ENCODE data around the gene ADGRF4.

Gene ADGRF4

GRCh38 chr6:47687432-47687831 is 10.9 kb upstream of the ADGRF4 start:
- WGBS = 95% methylated on average over 2 of the region's 2 CpGs
- Histone ChIP-seq H3K4me1 (ENCODE audit: insufficient read depth, low read length) (no peaks in the 10 kb centered on the region; the same call in 1 of the 2 replicates), H3K4me3 (ENCODE audit: low read length) (no peak overlapping the region), H3K27me3 (ENCODE audit: insufficient read depth, low read length) (no peaks in the 10 kb centered on the region), H3K9me3 (ENCODE audit: insufficient read depth, low read depth, low read length) (no peaks in the 10 kb centered on the region), H3K36me3 (ENCODE audit: insufficient read depth, low read length) (no peaks in the 10 kb centered on the region), H3K9ac (ENCODE audit: low read depth, low read length) (no peak overlapping the region), H3K27ac (ENCODE audit: low read depth, low read length) (no peak overlapping the region)

DNA sequence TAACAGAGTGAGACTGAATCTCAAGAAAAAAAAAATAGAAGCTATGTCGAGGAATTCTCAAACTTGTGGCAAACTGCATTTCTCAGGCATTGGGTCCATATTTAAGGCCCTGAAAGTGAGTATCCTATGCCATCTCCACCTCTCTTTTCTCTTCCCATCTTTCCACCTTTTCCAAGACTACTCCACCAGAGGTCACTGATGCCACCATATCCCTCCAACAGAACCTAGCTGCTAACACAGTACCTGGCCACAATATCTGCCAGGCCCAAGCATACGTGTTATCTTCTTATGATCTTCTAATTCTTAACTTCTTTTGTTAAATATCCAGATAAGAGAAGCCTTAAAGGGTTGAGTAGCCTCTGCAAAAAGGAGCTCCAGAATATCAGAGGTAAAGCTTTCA is 8.2 kb upstream of the ADGRF4 start:
- Histone ChIP-seq H3K4me3 (ENCODE audit: low read length) (no peak overlapping the region), H3K27ac (ENCODE audit: low read depth, low read length) (no peak overlapping the region), H3K27me3 (ENCODE audit: insufficient read depth, low read length) (no peaks in the 10 kb centered on the region), H3K9me3 (ENCODE audit: insufficient read depth, low read depth, low read length) (no peaks in the 10 kb centered on the region), H3K36me3 (ENCODE audit: insufficient read depth, low read length) (no peaks in the 10 kb centered on the region), H3K9ac (ENCODE audit: low read depth, low read length) (no peak overlapping the region), H3K4me1 (ENCODE audit: insufficient read depth, low read length) (no peaks in the 10 kb centered on the region)
- 72% methylated on average over 2 of the region's 2 CpGs for WGBS

DNA sequence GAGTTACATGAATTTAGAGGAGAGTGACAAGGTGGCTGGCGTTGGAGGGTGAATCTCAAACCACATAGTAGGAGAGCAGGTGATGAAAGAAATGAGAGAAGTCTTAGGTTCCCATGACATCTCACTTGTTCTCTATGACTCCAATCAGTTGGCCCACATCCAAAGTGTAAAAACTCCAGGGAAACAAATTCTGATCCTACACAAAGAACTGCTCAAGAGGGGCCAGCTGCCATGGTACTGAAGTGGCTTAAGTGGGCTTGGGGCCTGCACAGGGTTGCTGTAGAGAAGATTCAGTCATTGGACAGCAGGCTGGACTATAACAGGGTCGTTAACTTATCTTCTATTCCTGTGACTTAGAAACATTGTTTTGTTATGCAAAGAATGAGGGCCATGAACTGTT is 7.6 kb upstream of the ADGRF4 start:
- no peaks in the 10 kb centered on the region for H3K9me3 ChIP-seq (ENCODE audit: insufficient read depth, low read depth, low read length)

GRCh38 chr6:47697925-47698324 is 455 bp upstream of the ADGRF4 start:
- H3K27me3 ChIP-seq (ENCODE audit: insufficient read depth, low read length) = no peaks in the 10 kb centered on the region
- no peak overlapping the region for H3K9ac ChIP-seq (ENCODE audit: low read depth, low read length)
- H3K36me3 ChIP-seq (ENCODE audit: insufficient read depth, low read length) = no peaks in the 10 kb centered on the region
- 96% methylated on average over 2 of the region's 2 CpGs for WGBS
- H3K4me3 ChIP-seq (ENCODE audit: low read length) = no peak overlapping the region
- peaks cover 18% of the 10 kb centered on the region for H3K4me1 ChIP-seq (ENCODE audit: insufficient read depth, low read length)
- H3K9me3 ChIP-seq (ENCODE audit: insufficient read depth, low read depth, low read length) = no peaks in the 10 kb centered on the region
- H3K27ac ChIP-seq (ENCODE audit: low read depth, low read length) = no peak overlapping the region

More for the DNA sequence above, 7.6 kb upstream of the ADGRF4 start:
- Histone ChIP-seq H3K4me3 (ENCODE audit: low read length) (no peak overlapping the region), H3K27me3 (ENCODE audit: insufficient read depth, low read length) (no peaks in the 10 kb centered on the region), H3K9ac (ENCODE audit: low read depth, low read length) (no peak overlapping the region), H3K27ac (ENCODE audit: low read depth, low read length) (no peak overlapping the region), H3K36me3 (ENCODE audit: insufficient read depth, low read length) (no peaks in the 10 kb centered on the region), H3K4me1 (ENCODE audit: insufficient read depth, low read length) (no peaks in the 10 kb centered on the region)
- WGBS = 93% methylated on average over 2 of the region's 2 CpGs

- no peak overlapping the region for H3K4me3 ChIP-seq (ENCODE audit: low read length)
- no peak overlapping the region for H3K9ac ChIP-seq (ENCODE audit: low read depth, low read length)
- no peaks in the 10 kb centered on the region for H3K27me3 ChIP-seq (ENCODE audit: insufficient read depth, low read length)
- H3K36me3 ChIP-seq (ENCODE audit: insufficient read depth, low read length) = no peaks in the 10 kb centered on the region
- no peak overlapping the region for H3K27ac ChIP-seq (ENCODE audit: low read depth, low read length)
- H3K9me3 ChIP-seq (ENCODE audit: insufficient read depth, low read depth, low read length) = no peaks in the 10 kb centered on the region
- WGBS = 94% methylated on average over 5 of the region's 5 CpGs
- peaks cover 18% of the 10 kb centered on the region for H3K4me1 ChIP-seq (ENCODE audit: insufficient read depth, low read length)
These were observed 1.7 kb downstream of the ADGRF4 start for GRCh38 chr6:47700053-47700452.

DNA sequence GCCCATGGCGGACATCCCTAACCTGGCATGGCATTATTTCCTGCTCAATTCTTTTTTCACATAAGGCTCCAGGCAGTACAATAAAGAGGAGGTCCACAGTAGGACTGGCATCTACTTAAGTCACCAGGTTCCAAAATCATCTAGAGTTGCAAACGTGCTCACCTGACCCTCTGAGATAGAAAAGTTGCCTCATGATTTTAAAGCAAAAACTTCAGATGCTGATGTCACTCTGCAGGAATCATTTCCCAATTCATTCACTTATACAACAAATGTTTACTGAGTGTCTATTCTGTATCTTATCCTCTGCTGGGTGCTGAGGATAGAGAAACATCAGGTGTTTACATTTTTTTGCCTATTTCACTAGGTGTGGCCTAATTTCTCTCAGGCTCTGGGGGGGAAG is 2.2 kb downstream of the ADGRF4 start:
- H3K27ac ChIP-seq (ENCODE audit: low read depth, low read length) = no peak overlapping the region
- no peaks in the 10 kb centered on the region for H3K36me3 ChIP-seq (ENCODE audit: insufficient read depth, low read length)
- no peak overlapping the region for H3K4me3 ChIP-seq (ENCODE audit: low read length)
- H3K9me3 ChIP-seq (ENCODE audit: insufficient read depth, low read depth, low read length) = no peaks in the 10 kb centered on the region
- 86% methylated on average over 2 of the region's 2 CpGs for WGBS
- H3K4me1 ChIP-seq (ENCODE audit: insufficient read depth, low read length) = peaks cover 18% of the 10 kb centered on the region
- H3K9ac ChIP-seq (ENCODE audit: low read depth, low read length) = no peak overlapping the region
- no peaks in the 10 kb centered on the region for H3K27me3 ChIP-seq (ENCODE audit: insufficient read depth, low read length)

- Histone ChIP-seq H3K9ac (ENCODE audit: low read depth, low read length) (no peak overlapping the region), H3K36me3 (ENCODE audit: insufficient read depth, low read length) (no peaks in the 10 kb centered on the region), H3K9me3 (ENCODE audit: insufficient read depth, low read depth, low read length) (no peaks in the 10 kb centered on the region), H3K4me3 (ENCODE audit: low read length) (no peak overlapping the region), H3K27me3 (ENCODE audit: insufficient read depth, low read length) (no peaks in the 10 kb centered on the region), H3K27ac (ENCODE audit: low read depth, low read length) (no peak overlapping the region), H3K4me1 (ENCODE audit: insufficient read depth, low read length) (peaks cover 18% of the 10 kb centered on the region)
- WGBS = 46% methylated on average over 4 of the region's 4 CpGs
These were observed 3.0 kb downstream of the ADGRF4 start for GRCh38 chr6:47701363-47701762.

DNA sequence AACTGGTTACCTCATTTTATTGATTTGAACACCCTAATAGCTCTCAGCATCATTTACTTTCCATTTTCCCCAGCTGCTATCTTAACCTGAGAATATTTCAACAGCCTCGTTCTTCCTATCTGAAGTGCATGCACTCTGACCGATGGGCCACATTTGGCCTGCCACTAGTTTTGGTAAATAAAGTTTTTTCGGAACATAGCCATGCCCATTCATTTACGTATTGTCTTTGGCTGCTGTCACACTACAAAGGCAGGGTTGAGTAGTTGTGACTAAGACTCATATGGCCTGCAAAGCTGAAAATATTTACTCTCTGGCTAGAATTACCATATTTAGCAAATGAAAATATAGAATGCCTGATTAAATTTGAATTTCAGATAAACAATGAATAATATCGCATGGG is 10.8 kb downstream of the ADGRF4 start:
- 94% methylated on average over 4 of the region's 5 CpGs for WGBS
- Histone ChIP-seq H3K27me3 (ENCODE audit: insufficient read depth, low read length) (no peaks in the 10 kb centered on the region), H3K27ac (ENCODE audit: low read depth, low read length) (no peak overlapping the region), H3K9ac (ENCODE audit: low read depth, low read length) (no peak overlapping the region), H3K4me3 (ENCODE audit: low read length) (no peak overlapping the region), H3K36me3 (ENCODE audit: insufficient read depth, low read length) (no peaks in the 10 kb centered on the region), H3K4me1 (ENCODE audit: insufficient read depth, low read length) (no peaks in the 10 kb centered on the region), H3K9me3 (ENCODE audit: insufficient read depth, low read depth, low read length) (no peaks in the 10 kb centered on the region)

GRCh38 chr6:47710295-47710694 is 11.9 kb downstream of the ADGRF4 start:
- no peaks in the 10 kb centered on the region for H3K27me3 ChIP-seq (ENCODE audit: insufficient read depth, low read length)
- no peaks in the 10 kb centered on the region for H3K9me3 ChIP-seq (ENCODE audit: insufficient read depth, low read depth, low read length)
- H3K36me3 ChIP-seq (ENCODE audit: insufficient read depth, low read length) = no peaks in the 10 kb centered on the region
- H3K9ac ChIP-seq (ENCODE audit: low read depth, low read length) = no peak overlapping the region
- H3K27ac ChIP-seq (ENCODE audit: low read depth, low read length) = no peak overlapping the region
- WGBS = 95% methylated on average over 1 of the region's 1 CpG
- no peak overlapping the region for H3K4me3 ChIP-seq (ENCODE audit: low read length)
- H3K4me1 ChIP-seq (ENCODE audit: insufficient read depth, low read length) = no peaks in the 10 kb centered on the region

DNA sequence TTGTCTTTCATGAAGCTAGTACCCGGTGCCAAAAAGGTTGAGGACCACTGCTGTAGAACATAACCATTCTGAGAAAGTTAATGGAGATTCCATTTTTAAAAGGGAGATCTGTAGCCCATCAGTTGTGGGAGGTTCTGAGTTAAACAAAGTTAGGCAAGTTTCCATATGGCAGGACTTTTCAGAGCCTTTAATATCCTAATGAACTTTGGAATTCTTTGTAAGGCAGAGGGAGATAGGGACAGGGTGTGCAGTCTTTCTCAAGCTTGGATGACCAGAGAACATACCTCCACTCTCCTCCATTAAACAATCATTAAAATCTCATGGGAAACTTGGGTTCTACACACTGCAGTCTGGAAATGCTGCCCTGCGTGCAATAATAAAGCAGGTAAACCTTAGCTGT is 14.8 kb downstream of the ADGRF4 start:
- Histone ChIP-seq H3K4me3 (ENCODE audit: low read length) (no peak overlapping the region), H3K36me3 (ENCODE audit: insufficient read depth, low read length) (no peaks in the 10 kb centered on the region), H3K9me3 (ENCODE audit: insufficient read depth, low read depth, low read length) (no peaks in the 10 kb centered on the region), H3K9ac (ENCODE audit: low read depth, low read length) (no peak overlapping the region), H3K27me3 (ENCODE audit: insufficient read depth, low read length) (no peaks in the 10 kb centered on the region), H3K4me1 (ENCODE audit: insufficient read depth, low read length) (no peaks in the 10 kb centered on the region), H3K27ac (ENCODE audit: low read depth, low read length) (no peak overlapping the region)
- 90% methylated on average over 2 of the region's 2 CpGs for WGBS

GRCh38 chr6:47714802-47715201 is 16.4 kb downstream of the ADGRF4 start:
- Histone ChIP-seq H3K9me3 (ENCODE audit: insufficient read depth, low read depth, low read length) (no peaks in the 10 kb centered on the region), H3K4me1 (ENCODE audit: insufficient read depth, low read length) (no peaks in the 10 kb centered on the region), H3K9ac (ENCODE audit: low read depth, low read length) (no peak overlapping the region), H3K27me3 (ENCODE audit: insufficient read depth, low read length) (no peaks in the 10 kb centered on the region), H3K4me3 (ENCODE audit: low read length) (no peak overlapping the region), H3K27ac (ENCODE audit: low read depth, low read length) (no peak overlapping the region), H3K36me3 (ENCODE audit: insufficient read depth, low read length) (no peaks in the 10 kb centered on the region)
- 95% methylated on average over 4 of the region's 4 CpGs for WGBS

GRCh38 chr6:47715782-47716181 is 17.4 kb downstream of the ADGRF4 start:
- Histone ChIP-seq H3K27me3 (ENCODE audit: insufficient read depth, low read length) (no peaks in the 10 kb centered on the region), H3K4me3 (ENCODE audit: low read length) (no peak overlapping the region), H3K9me3 (ENCODE audit: insufficient read depth, low read depth, low read length) (no peaks in the 10 kb centered on the region), H3K36me3 (ENCODE audit: insufficient read depth, low read length) (no peaks in the 10 kb centered on the region), H3K27ac (ENCODE audit: low read depth, low read length) (no peak overlapping the region), H3K4me1 (ENCODE audit: insufficient read depth, low read length) (no peaks in the 10 kb centered on the region), H3K9ac (ENCODE audit: low read depth, low read length) (no peak overlapping the region)
